ENCODE results near the gene CLCA2. TPM values are rescaled to one million over a fixed set of nuclear protein-coding genes. Genes with fewer than 3 reads are reported as not detected.

CLCA2 gene
- total RNA-seq, 1 donor from 2014 or later, result not detected

DNA sequence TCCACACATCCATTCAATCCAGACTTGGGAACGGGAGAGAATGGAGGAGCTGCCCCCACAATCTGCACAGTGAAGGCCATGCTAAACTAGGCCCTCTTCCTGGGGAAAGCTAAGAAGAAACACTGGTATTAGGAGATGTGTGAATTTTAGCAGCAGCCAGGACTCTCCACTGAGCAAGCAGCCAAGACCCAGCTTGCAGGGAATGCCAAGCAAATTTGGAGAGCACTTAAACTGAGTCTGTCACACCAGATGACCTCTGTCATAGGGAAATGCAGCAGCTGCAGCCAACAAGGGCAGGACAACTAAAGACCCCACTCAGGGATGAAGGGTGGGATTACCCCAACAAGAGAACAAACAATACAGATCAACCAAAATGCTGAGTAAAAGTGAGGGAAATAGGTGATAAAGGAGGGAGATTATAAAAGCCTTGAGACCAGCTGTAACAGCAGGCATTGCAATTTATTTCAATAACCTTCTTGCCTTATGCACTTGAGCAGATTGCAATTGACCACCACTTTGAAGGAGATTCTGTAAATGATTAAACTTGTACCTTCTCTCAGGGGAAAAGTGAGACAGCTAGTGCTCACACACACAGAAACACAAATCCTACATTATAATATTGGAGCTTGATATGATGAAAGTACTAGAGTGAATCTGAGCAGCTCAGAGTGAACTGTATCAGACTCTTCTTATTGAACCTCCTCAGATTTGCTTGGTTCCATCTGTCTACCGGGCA lies 42.3 kb downstream of the CLCA2 start:
- Histone ChIP-seq H3K4me3 (no peak overlapping the region), H3K27ac (replicated peaks) (no peak overlapping the region), H3K4me1 (no peaks in the 10 kb centered on the region), H3K27me3 (ENCODE audit: low read depth) (no peaks in the 10 kb centered on the region), H3K9me3 (replicated peaks) (no peaks in the 10 kb centered on the region), H3K36me3 (no peaks in the 10 kb centered on the region)
- TF ChIP-seq, protein P1, sequence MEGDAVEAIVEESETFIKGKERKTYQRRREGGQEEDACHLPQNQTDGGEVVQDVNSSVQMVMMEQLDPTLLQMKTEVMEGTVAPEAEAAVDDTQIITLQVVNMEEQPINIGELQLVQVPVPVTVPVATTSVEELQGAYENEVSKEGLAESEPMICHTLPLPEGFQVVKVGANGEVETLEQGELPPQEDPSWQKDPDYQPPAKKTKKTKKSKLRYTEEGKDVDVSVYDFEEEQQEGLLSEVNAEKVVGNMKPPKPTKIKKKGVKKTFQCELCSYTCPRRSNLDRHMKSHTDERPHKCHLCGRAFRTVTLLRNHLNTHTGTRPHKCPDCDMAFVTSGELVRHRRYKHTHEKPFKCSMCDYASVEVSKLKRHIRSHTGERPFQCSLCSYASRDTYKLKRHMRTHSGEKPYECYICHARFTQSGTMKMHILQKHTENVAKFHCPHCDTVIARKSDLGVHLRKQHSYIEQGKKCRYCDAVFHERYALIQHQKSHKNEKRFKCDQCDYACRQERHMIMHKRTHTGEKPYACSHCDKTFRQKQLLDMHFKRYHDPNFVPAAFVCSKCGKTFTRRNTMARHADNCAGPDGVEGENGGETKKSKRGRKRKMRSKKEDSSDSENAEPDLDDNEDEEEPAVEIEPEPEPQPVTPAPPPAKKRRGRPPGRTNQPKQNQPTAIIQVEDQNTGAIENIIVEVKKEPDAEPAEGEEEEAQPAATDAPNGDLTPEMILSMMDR (IDR thresholded peaks at IDR 0.05; ENCODE audit: borderline replicate concordance), result no peak
- intact Hi-C loops (cut with micrococcal nuclease), result no loop called here
- DNase-seq, result no peak

DNA sequence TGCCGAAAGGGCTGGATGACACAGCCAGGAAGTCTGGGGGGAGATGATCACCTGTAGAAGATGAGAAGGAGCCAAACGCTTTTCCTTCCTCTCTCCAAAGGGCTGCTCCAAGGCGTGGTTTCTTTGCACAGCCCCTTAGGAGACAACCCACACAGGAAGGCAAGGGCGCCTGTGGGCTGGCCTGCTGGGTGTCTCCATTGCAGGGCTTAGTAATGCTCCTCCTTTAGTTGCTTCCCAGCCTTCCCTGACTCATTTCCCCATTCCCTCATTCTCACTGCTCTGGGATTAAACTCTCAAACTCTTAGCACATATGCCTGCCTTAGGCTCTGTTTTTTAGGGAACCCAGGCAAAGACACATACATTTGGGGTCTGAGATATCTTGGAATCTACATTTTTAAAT lies 43.0 kb downstream of the CLCA2 start:
- no peaks in the 10 kb centered on the region for H3K9me3 ChIP-seq (replicated peaks)
- no peak overlapping the region for H3K4me3 ChIP-seq
- H3K36me3 ChIP-seq, result no peaks in the 10 kb centered on the region
- DNase-seq, result no peak
- H3K4me1 ChIP-seq, result no peaks in the 10 kb centered on the region
- no peak overlapping the region for H3K27ac ChIP-seq (replicated peaks)
- intact Hi-C loops (cut with micrococcal nuclease), result no loop called here
- no peaks in the 10 kb centered on the region for H3K27me3 ChIP-seq (ENCODE audit: low read depth)
- TF ChIP-seq, protein P1 (IDR thresholded peaks at IDR 0.05; ENCODE audit: borderline replicate concordance), result no peak

DNA sequence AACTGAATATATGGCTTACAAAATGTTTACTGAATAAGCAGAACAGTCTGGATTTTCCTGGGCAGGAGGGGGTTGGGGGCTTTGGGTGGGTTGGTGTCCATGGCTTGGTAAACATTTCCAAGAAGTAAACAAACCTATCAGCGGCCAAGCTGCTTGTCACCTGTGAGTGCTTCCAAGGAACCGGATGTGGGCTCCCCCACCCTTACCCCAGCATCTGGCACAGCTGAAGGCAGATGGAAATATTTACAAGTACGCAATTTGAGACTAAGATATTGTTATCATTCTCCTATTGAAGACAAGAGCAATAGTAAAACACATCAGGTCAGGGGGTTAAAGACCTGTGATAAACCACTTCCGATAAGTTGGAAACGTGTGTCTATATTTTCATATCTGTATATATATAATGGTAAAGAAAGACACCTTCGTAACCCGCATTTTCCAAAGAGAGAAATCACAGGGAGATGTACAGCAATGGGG lies 44.6 kb downstream of the CLCA2 start, which contains the start of gene CLCA1:
Gene CLCA1 (plus strand): TSS at position 427 of the 477 bp plus-strand sequence. CDS start 45 bp downstream, at position 472.
- no peaks in the 10 kb centered on the region for H3K36me3 ChIP-seq
- TF ChIP-seq, protein P1 (IDR thresholded peaks at IDR 0.05; ENCODE audit: borderline replicate concordance), result no peak

DNA sequence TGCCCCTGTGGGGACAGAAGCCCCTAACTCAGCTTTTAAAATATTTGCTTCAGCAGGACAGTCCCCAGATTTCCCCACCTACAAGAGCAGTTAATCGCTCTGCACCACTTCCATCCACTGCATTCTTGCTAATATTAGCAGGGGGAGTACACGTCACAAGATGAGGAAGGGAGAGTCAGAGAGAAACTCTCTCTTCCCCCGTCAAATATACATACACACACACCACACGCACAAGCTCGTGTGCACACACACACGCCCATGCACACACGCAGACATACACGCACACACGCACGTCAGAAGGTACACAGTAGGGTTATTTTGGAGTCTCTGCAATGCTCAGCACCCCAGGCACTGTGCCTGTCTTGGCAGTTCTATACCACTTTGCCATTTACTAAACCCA lies 46.9 kb downstream of the CLCA2 start:
- Histone ChIP-seq H3K27me3 (ENCODE audit: low read depth) (no peaks in the 10 kb centered on the region), H3K4me1 (no peaks in the 10 kb centered on the region), H3K4me3 (no peak overlapping the region), H3K36me3 (no peaks in the 10 kb centered on the region), H3K9me3 (replicated peaks) (no peaks in the 10 kb centered on the region), H3K27ac (replicated peaks) (no peak overlapping the region)
- intact Hi-C loops (cut with micrococcal nuclease), result no loop called here
- TF ChIP-seq, protein P1 (IDR thresholded peaks at IDR 0.05; ENCODE audit: borderline replicate concordance), result no peak
- DNase-seq, result no peak

More for the DNA sequence above, 44.6 kb downstream of the CLCA2 start, which contains the start of gene CLCA1:
- Histone ChIP-seq H3K9me3 (replicated peaks) (no peaks in the 10 kb centered on the region), H3K27ac (replicated peaks) (no peak within 1 kb of the TSS), H3K4me1 (no peaks in the 10 kb centered on the region), H3K27me3 (ENCODE audit: low read depth) (no peaks in the 10 kb centered on the region), H3K4me3 (no peak within 1 kb of the TSS)
- intact Hi-C loops (cut with micrococcal nuclease), result no loop called here
- no peak for DNase-seq

DNA sequence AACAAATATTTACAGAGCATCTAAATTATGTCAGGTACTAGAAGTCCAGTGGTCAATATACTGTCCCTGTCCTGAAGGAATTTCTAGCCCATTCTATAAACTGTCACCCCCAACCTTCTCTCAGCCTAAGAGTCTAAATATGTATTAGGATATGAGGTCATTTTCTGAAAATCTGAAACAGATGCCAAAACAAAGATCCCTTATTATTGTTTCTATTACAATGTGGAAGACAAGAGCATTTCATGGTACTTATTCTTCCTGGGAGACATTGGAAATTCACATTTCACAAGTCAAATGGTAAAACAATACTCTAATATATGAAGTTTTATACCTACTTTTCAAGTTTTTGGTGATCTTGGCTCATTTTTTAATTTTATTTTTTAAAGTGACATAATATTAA lies 47.3 kb downstream of the CLCA2 start:
- intact Hi-C loops (cut with micrococcal nuclease), result no loop called here
- Histone ChIP-seq H3K27me3 (ENCODE audit: low read depth) (no peaks in the 10 kb centered on the region), H3K27ac (replicated peaks) (no peak overlapping the region), H3K9me3 (replicated peaks) (no peaks in the 10 kb centered on the region), H3K36me3 (no peaks in the 10 kb centered on the region), H3K4me1 (no peaks in the 10 kb centered on the region), H3K4me3 (no peak overlapping the region)
- TF ChIP-seq, protein P1 (IDR thresholded peaks at IDR 0.05; ENCODE audit: borderline replicate concordance), result no peak
- DNase-seq, result no peak
